IPS-NIHi7 (cell line): ENCODE results near the gene KCNB1.

Experiments used
- DNase-seq: peaks from one replicate; pipeline ENCODE4 v3.0.0; 2012; ENCODE audit warnings: mixed read lengths; ENCODE audit errors: extremely low spot score

KCNB1 gene

DNA sequence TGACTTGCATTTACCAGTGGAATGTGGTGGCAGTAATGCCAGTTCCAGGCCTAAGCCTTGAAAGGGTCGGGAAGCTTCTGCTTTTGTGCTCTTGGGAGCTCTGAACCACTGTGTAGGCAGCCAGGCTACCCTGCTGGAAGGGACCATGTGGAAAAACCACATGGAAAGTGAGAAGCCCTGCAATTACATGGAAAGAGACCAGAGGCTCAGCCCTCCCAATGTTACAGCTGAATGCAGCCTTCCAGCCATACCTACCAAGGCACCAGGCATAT, 14.9 kb upstream of the KCNB1 start:
- no peak for DNase-seq

DNA sequence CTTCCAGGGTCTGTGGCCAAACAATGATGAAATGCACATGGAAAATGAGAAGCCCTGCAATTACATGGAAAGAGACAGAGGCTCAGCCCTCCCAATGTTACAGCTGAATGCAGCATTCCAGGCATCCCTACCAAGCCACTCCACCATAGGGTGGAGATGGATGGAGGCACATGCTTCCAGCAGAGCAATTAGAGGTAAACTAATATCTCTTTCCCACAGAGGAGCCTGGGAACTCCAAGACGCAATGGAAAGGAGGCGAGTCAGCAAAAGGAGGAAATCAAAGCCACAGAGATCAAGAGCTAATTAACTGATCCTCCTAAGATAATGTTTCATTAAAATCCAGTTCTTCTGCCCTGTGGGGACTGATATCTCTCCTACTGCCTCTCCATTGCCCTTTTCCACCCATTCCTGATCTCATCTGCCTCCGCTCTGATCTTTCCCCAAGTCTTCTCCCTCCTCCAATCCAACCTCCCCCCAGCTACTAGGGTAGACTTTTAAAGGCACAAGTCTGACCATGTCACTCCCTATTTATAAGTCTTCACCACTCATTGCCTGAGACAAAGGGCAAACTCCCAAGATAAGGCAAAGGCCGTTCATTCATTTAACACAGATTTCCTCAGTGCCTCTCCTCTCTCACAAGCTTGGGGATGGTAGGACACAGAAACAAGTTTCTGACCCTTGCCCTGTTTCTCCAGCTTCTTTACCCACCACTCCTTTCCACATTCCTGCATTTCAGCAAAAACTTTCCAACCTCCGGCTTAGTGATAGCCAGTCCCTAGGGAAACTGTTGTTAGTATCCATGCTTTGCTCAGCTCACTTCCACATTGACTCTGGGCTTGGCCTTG, 14.3 kb upstream of the KCNB1 start:
- DNase-seq, result no peak

DNA sequence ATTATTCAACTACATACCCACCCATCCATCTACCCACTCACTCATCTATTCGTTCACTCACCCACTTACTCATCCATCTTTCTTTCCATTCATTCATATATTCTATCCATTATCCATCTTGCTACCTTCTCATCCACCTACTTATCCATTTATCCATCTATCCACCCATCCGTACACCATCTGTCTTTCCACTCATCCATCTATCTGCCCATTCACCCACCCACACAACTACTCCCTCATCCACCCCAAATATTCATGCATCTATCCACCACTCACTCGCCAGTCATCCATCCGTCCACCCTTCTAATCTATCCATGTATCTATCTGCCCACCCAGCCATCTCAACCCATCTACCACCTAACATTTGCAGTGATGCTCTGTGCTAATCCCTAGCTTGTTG, 13.6 kb upstream of the KCNB1 start:
- DNase-seq, result no peak

GRCh38 chr20:49490689-49491088, 8.2 kb upstream of the KCNB1 start:
- DNase-seq, result no peak

- DNase-seq, result no peak
Observed at GRCh38 chr20:49489688-49490087, 7.2 kb upstream of the KCNB1 start.

GRCh38 chr20:49486064-49486463, 3.6 kb upstream of the KCNB1 start:
- no peak for DNase-seq

GRCh38 chr20:49485563-49485962, 3.1 kb upstream of the KCNB1 start:
- no peak for DNase-seq

DNA sequence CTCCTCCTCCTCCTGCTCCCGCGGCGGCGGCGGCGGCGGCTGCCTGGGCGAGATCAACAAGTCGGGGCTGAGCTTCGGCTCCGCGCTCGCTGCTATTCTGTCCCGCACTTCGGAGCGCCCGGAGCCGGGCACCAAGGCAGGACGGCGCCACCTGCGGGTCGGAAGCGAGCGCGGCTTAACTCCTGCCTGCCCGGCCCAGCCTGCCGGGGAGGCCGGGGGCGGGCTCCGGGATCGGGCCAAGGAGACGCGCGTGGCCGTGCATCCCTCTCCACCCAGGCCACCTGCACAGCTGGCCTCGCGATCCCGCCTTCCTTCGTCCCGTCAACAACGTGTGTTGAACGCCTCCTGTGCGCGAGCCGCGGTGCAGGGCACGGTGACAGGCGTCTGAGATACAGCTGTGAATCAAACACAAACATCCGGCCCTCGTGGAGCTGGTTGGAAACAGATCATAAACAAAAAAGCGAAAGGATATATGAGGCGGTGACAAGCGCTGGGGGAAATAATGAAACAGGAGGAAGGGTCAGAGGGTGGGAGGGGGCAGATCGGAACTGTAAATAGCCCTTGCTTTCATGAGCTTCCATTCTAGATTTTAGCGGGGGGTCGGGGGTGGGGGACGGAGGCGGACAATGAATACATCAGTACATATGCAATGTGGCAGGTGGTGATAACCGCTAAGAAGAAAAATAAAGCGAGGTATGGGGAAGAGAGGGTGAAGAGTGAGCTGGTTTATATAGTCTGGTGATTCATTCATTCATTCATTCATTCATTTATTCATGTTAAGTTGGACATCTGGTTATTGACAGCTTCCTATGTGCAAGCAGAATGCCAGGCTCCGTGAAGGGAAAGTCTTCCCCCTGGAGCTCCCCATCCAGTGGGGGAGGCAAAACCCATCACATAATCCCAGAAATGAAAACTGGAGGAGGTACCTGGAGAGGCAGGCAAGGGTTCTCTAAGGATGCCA, 2.0 kb upstream of the KCNB1 start:
- DNase-seq, result peak; percentile 91

- DNase-seq, result no peak
Observed at GRCh38 chr20:49483696-49484123, 1.2 kb upstream of the KCNB1 start.

DNA sequence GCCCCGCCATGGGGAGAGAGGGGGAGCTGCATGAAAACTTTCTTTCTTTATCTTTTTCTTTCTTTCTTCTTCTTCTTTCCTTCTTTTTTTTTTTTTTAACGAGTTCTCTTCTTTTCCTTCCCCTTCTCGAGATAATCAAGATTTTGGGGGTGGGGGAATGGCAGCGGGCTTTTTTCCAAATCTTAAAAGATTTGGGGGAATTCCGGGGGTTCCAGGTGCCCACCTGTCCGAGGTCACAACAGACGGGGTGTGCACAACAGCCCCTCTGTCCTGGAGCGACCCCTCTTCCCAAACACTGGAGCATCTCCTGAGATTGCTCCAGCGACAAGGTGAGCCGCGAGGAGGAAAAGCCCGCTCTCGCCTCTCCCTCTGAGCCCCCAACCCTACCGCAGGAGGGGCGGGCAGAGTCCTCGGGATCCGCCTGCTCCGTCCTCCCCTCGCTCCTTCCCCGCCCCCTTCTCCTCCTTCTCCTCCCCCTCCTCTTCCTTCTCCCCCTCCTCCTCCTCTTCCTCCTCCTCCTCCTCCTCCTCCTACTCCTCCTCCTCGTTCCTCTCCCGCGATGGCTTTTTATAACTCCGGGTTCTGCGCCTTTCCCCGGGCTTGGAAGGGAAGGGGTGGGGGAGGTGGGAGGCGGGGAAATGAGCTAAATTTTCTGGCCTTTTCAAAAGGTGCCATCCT, 689 bp upstream of the KCNB1 start:
- peak; percentile 67 for DNase-seq

GRCh38 chr20:49482173-49482572, 295 bp downstream of the KCNB1 start:
- DNase-seq, result no peak

GRCh38 chr20:49481116-49481515, 1.4 kb downstream of the KCNB1 start:
- DNase-seq, result no peak

DNA sequence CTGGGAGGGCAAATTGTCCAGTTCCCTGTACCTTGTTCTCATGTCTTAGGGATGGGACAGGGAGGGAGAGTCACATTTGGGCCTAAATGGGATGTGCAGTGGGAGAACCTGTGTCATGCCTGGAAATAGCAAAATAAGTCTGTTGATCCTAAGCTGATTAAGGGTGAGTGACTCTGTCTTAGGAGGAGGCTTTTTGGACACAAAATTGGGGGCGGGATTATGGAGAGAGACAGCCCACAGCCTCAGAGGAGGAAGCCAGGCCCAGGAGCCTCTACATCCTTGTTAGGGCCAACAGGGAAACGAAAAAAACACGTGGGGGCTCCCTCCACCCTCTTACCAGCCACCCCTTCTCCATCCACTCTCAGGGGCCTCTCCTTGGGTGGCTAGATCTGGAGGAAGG, 2.2 kb downstream of the KCNB1 start:
- DNase-seq, result no peak

DNA sequence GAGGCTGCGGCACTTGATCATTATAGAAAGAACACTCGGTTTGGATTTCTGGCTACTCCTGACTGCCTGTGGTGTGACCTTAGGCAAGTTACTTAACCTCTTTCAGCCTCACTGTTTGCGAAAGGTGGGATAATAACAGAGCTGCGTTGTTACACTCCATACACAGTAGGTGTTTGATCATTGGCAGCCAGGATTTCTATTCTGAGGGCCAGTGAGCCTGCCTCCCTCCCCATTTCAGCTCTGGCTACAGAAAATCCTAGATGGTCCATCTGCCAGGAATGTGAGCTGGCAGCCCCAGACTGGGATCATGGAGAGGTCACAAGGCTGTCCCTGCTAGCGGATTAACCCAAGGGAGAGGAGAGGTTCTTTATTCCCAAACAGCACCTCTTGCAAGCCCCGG, 2.7 kb downstream of the KCNB1 start:
- no peak for DNase-seq

DNA sequence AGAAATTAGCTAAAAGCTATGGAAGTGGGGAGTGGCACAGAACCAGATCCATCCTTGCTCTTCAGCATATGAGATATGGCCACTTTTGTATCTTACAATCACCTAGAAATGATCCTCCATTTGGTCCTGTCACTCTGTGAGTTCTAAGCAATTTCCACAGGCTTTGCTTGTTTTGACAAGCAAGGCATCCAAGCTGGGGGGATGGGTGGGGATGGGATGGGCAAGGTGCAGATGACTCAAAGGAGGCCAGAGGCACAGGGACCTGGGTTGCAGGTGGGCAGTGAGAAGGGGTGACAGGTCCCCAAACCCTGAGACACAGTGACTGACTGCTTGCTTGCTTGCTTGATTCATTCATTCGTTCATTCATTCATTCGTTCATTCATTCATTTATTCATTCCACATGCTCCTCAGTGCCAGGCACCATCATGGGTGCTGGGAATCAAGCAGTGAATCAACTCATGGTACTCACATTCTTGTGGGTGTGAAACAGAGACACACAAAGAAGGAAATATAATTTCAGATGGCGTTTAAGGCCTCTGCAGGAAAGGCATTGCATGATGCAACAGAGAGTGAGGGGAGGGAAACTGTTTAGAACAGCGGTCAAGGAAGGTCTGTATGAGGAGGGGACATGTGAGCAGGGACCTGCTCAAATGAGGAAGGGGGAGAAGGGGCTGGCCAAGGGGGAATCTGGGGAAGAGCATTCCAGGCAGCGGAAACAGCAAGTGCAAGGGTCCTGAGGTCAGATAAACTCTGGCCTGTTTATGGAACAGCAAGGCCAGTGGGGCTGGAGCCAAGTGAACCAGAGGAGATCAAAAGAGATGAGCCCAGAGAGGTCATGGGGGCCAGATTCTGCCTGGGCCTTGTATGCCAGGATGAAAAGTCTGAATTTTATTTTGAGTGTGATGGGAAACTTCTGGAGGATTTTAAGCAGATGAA, 3.4 kb downstream of the KCNB1 start:
- DNase-seq, result no peak

DNA sequence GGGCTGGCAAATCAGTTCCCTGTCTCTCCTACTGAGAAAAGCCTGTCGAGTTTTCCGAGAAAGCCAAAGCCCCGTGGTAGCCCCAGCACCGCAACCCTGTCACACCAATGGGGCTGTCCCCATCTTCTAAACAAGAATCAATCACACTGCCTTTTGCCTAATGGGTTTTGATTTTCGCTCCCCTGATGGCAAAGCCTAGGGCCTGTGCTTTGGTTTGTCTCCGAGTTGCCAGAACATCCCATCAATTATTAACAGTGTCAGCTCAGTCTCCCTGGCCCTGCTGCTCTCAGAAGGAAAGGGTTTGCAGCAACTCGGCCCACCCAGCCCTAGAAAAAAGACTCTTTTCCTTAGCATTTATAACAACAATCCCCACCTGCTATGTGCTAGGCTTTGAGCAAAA, 4.2 kb downstream of the KCNB1 start:
- DNase-seq, result no peak

GRCh38 chr20:49477200-49477599, 5.3 kb downstream of the KCNB1 start:
- DNase-seq, result no peak

GRCh38 chr20:49476016-49476355, 6.5 kb downstream of the KCNB1 start:
- no peak for DNase-seq

GRCh38 chr20:49475292-49476015, 7.0 kb downstream of the KCNB1 start:
- no peak for DNase-seq

DNA sequence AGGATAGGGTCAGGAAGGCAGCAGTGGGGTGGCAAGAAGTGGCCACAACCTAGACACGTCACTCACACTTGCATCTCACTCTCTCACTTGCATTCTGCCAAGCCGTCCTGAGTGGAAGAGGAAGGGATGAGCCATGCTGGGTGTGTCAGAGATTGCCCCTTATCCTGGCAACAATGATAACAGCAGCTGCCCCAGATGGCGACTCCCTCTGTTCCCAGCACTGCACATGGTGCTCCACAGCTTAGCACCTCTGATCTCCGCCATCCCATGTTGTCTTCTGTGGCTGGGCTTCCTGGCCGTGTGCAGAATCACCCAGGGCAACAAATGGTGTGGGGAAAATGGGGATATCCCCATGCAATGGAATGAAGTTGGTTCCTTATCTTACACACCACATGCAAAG, 11.1 kb downstream of the KCNB1 start:
- no peak for DNase-seq

DNA sequence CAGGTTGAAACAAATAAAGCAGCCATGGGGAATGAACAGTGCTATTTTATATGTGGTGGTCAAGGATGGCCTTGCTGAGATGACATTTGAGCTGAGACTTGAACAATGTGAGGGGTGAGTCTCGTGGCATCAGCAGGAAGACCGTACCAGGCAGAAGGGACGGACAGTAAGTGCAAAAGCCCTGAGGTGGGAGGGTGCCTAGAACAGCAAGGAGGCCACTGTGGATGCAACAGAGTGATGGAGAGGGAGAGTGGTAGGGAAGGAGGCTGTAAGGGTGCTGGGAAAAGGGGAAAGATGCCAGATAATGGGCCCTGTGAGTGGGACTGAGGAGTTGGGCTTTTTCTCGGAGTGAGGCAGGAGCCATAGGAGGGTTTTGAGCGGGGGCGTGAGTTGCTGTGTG, 11.5 kb downstream of the KCNB1 start:
- DNase-seq, result no peak
